H1 (cell line): ENCODE measurements around the gene MDM1. TPM values are rescaled to one million over a fixed set of nuclear protein-coding genes. Genes with fewer than 3 reads are reported as not detected.

Experiments
- CTCF ChIA-PET: fragments of 300-600 bp; sonication (Branson Sonifier 250); formaldehyde crosslinking; loops from one replicate; lab custom pipeline; 2021; ENCODE audit not compliant: partially characterized antibody; lab: Charles Lee
- POLR2A ChIA-PET: fragments of 300-600 bp; sonication (Branson Sonifier 250); formaldehyde crosslinking; loops from one replicate; lab custom pipeline; 2021; ENCODE audit warnings: inconsistent platforms; ENCODE audit not compliant: partially characterized antibody; lab: Charles Lee
- DNase-seq, 2 experiments: peaks; one replicate each; pipeline versions ENCODE4 v3.0.0 to v3.0.0-alpha.2; 2010 to 2022; ENCODE audit warnings: low spot score in 2 of 2, low read depth in 1 of 2, mixed read lengths in 1 of 2
- FAIRE-seq: peaks from 2 replicates; lab custom pipeline; 2011; peaks lifted over from hg19 to GRCh38; lab: Jason Lieb, UNC
- H2AFZ ChIP-seq: 2 replicates; pipeline ENCODE4 v1.8.1; 2012; ENCODE audit warnings: low read length, inconsistent platforms
- H2AK5ac ChIP-seq: 2 replicates; pipeline ENCODE4 v1.6.1; 2013; ENCODE audit warnings: low read depth, low read length
- H2BK120ac ChIP-seq: replicated peaks from 2 replicates; pipeline ENCODE3; 2013; ENCODE audit warnings: low read depth, low read length, inconsistent platforms
- H2BK12ac ChIP-seq: 2 replicates; pipeline ENCODE4 v1.6.1; 2013; ENCODE audit warnings: low read depth, low read length
- H2BK15ac ChIP-seq: 2 replicates; pipeline ENCODE4 v1.6.1; 2013; ENCODE audit warnings: low read length
- H2BK20ac ChIP-seq: 2 replicates; pipeline ENCODE4 v1.6.1; 2013; ENCODE audit warnings: low read length
- H2BK5ac ChIP-seq: 2 replicates; pipeline ENCODE4 v1.6.1; 2013; ENCODE audit warnings: low read depth, low read length
- H3K14ac ChIP-seq: 2 replicates; pipeline ENCODE4 v1.6.1; 2013; ENCODE audit warnings: inconsistent platforms; ENCODE audit not compliant: insufficient read length
- H3K18ac ChIP-seq: 2 replicates; pipeline ENCODE4 v1.6.1; 2013; ENCODE audit warnings: low read length; ENCODE audit errors: extremely low read depth
- H3K23ac ChIP-seq: 2 replicates; pipeline ENCODE4 v1.6.1; 2013; ENCODE audit warnings: inconsistent platforms; ENCODE audit not compliant: insufficient read length
- H3K23me2 ChIP-seq: 2 replicates; pipeline ENCODE4 v1.6.1; 2013; ENCODE audit warnings: low read depth, low read length
- H3K27ac ChIP-seq: 2 replicates; pipeline ENCODE4 v1.6.1; 2011; ENCODE audit warnings: low read depth, low read length, inconsistent platforms
- H3K27me3 ChIP-seq, 4 experiments: replicated peaks in 1 of 4; 1 replicate in 1 of 4; 2 replicates in 3 of 4; pipeline versions ENCODE4 v1.6.1 to v1.8.1; 2011 to 2013; ENCODE audit warnings: low read length in 3 of 4, mild to moderate bottlenecking in 3 of 4, inconsistent platforms in 2 of 4, mixed read lengths in 2 of 4, moderate library complexity in 1 of 4; ENCODE audit not compliant: control insufficient read depth in 3 of 4, insufficient read depth in 3 of 4; ENCODE audit errors: extremely low read depth in 1 of 4
- H3K36me3 ChIP-seq, 4 experiments: 2 replicates each; pipeline versions ENCODE4 v1.6.1 to v1.8.1; 2011 to 2013; ENCODE audit warnings: mild to moderate bottlenecking in 4 of 4, low read length in 3 of 4, moderate library complexity in 2 of 4, control low read depth in 1 of 4, inconsistent platforms in 1 of 4; ENCODE audit not compliant: insufficient read depth in 4 of 4, control insufficient read depth in 2 of 4
- H3K4ac ChIP-seq: replicated peaks from 2 replicates; pipeline ENCODE3; 2013; ENCODE audit warnings: low read length, low read depth, mixed read lengths, inconsistent platforms; ENCODE audit not compliant: insufficient read length
- H3K4me1 ChIP-seq, 4 experiments: replicated peaks in 1 of 4; 1 replicate in 1 of 4; 2 replicates in 3 of 4; pipeline versions ENCODE4 v1.6.1 to v1.8.1; 2011 to 2013; ENCODE audit warnings: low read length in 3 of 4, inconsistent platforms in 2 of 4, mixed read lengths in 1 of 4; ENCODE audit not compliant: insufficient read depth in 4 of 4, control insufficient read depth in 3 of 4
- H3K4me2 ChIP-seq, 2 experiments: 2 replicates each; pipeline versions ENCODE4 v1.6.1 to v1.8.1; 2011 to 2013; ENCODE audit warnings: low read depth in 2 of 2, low read length in 2 of 2, control low read depth in 1 of 2, inconsistent platforms in 1 of 2, mild to moderate bottlenecking in 1 of 2; ENCODE audit not compliant: insufficient read depth in 1 of 2
- H3K4me3 ChIP-seq, 4 experiments: fragments of 200-600, 300-600 bp in 1 of 4; sonication (generic), shearing (Covaris generic), sonication (Bioruptor Twin) in 1 of 4; 2 replicates each; pipeline versions ENCODE4 v1.5.1 to v1.8.1; 2011 to 2016; ENCODE audit warnings: low read length in 4 of 4, low read depth in 3 of 4, control low read depth in 2 of 4, inconsistent platforms in 2 of 4, mild to moderate bottlenecking in 2 of 4, mixed read lengths in 1 of 4, moderate library complexity in 1 of 4; ENCODE audit not compliant: insufficient read depth in 2 of 4; ENCODE audit errors: extremely low read depth in 1 of 4
- H3K56ac ChIP-seq: replicated peaks from 2 replicates; pipeline ENCODE3; 2013; ENCODE audit warnings: low read depth, mild to moderate bottlenecking, mixed read lengths, low read length, inconsistent platforms; ENCODE audit not compliant: insufficient read length
- H3K79me1 ChIP-seq: 2 replicates; pipeline ENCODE4 v1.6.1; 2013; ENCODE audit warnings: low read depth, low read length, control low read depth
- H3K79me2 ChIP-seq, 2 experiments: 2 replicates each; pipeline versions ENCODE4 v1.6.1 to v1.8.1; 2012 to 2013; ENCODE audit warnings: low read length in 2 of 2, mild to moderate bottlenecking in 2 of 2, inconsistent platforms in 1 of 2; ENCODE audit not compliant: insufficient read depth in 2 of 2, control insufficient read depth in 1 of 2
- H3K9ac ChIP-seq, 4 experiments: replicated peaks in 1 of 4; 1 replicate in 1 of 4; 2 replicates in 3 of 4; pipeline versions ENCODE4 v1.6.1 to v1.8.1; 2011 to 2013; ENCODE audit warnings: low read depth in 3 of 4, low read length in 3 of 4, control low read depth in 2 of 4, mild to moderate bottlenecking in 2 of 4, moderate library complexity in 2 of 4, inconsistent platforms in 1 of 4; ENCODE audit errors: extremely low read depth in 1 of 4
- H3K9me3 ChIP-seq, 2 experiments: 2 replicates each; pipeline versions ENCODE4 v1.6.1 to v1.8.1; 2012 to 2013; ENCODE audit warnings: mild to moderate bottlenecking in 2 of 2, moderate library complexity in 2 of 2, control low read depth in 1 of 2, inconsistent platforms in 1 of 2, low read depth in 1 of 2, low read length in 1 of 2, mixed read lengths in 1 of 2; ENCODE audit not compliant: insufficient read depth in 2 of 2
- H4K20me1 ChIP-seq, 2 experiments: replicated peaks in 1 of 2; 2 replicates each; pipeline versions ENCODE3 to v1.8.1; 2011 to 2013; ENCODE audit warnings: inconsistent platforms in 2 of 2, low read length in 2 of 2, mild to moderate bottlenecking in 1 of 2; ENCODE audit not compliant: insufficient read depth in 2 of 2, control insufficient read depth in 1 of 2
- H4K5ac ChIP-seq: 2 replicates; pipeline ENCODE4 v1.6.1; 2013; ENCODE audit warnings: low read length, low read depth, mixed read lengths, inconsistent platforms; ENCODE audit not compliant: insufficient read length
- H4K8ac ChIP-seq: 2 replicates; pipeline ENCODE4 v1.8.0; 2013; ENCODE audit warnings: mild to moderate bottlenecking, moderate library complexity, low read length, inconsistent platforms; ENCODE audit not compliant: insufficient read depth; ENCODE audit errors: extremely low read depth
- H4K91ac ChIP-seq: replicated peaks from 2 replicates; pipeline ENCODE3; 2013; ENCODE audit warnings: low read length, mixed read lengths, inconsistent platforms; ENCODE audit not compliant: insufficient read length
- POLR2A ChIP-seq, 2 experiments: IDR thresholded peaks; 1 replicate in 1 of 2; 2 replicates in 1 of 2; pipeline ENCODE4 v1.6.1; 2011; ENCODE audit warnings: low read depth in 2 of 2, low read length in 2 of 2, mild to moderate bottlenecking in 2 of 2; ENCODE audit errors: control extremely low read depth in 1 of 2
- RNF2 ChIP-seq: fragments of 200-900, 300-1000 bp; sonication (generic); IDR thresholded peaks from 2 replicates; pipeline ENCODE4 v1.7.1; 2016; ENCODE audit warnings: borderline replicate concordance, low read depth, mild to moderate bottlenecking, antibody characterized with exemption, low read length; ENCODE audit not compliant: poor library complexity, severe bottlenecking; ENCODE audit errors: missing control alignments
- SIN3A ChIP-seq, 2 experiments: IDR thresholded peaks in 1 of 2; conservative IDR thresholded peaks in 1 of 2; 2 replicates each; pipeline ENCODE4 v1.6.1; 2011 to 2012; ENCODE audit warnings: low read length in 2 of 2, improper control_type of control experiment in 1 of 2, low read depth in 1 of 2, mild to moderate bottlenecking in 1 of 2
- SP4 ChIP-seq: IDR thresholded peaks from 2 replicates; pipeline ENCODE4 v1.6.1; 2012; ENCODE audit warnings: low read length, inconsistent platforms
- WGBS, 2 experiments: shearing (Covaris generic) in 1 of 2; methylation state at CpG; one replicate each; pipeline versions ENCODE4 v1.1.6 to v1.1.7; 2013 to 2015; ENCODE audit warnings: low lambda C conversion rate in 2 of 2, mixed read lengths in 2 of 2, inconsistent platforms in 1 of 2, low coverage in 1 of 2, missing lambda C conversion rate in 1 of 2; ENCODE audit not compliant: insufficient replicate concordance in 2 of 2, insufficient coverage in 1 of 2, insufficient read length in 1 of 2; ENCODE audit errors: extremely low coverage in 1 of 2, missing lambda C conversion rate in 1 of 2; 5-methylcytosine and 5-hydroxymethylcytosine counted together
- polyA plus RNA-seq, 7 experiments: library from polyadenylated mRNA; depleted of rRNA in 3 of 7; stranded (reverse) in 5 of 7; unstranded in 2 of 7; fragments of >200 nt in 5 of 7; fragments of 200-250 nt in 2 of 7; gene quantifications; 1 replicate in 5 of 7; 2 replicates in 1 of 7; 4 replicates in 1 of 7; pipeline versions ENCODE4 v1.2.1 to v1.2.3, GENCODE V29; 2011 to 2013; ENCODE audit warnings: missing spikeins in 2 of 7, mixed read lengths in 2 of 7
- total RNA-seq: library from RNA; stranded (reverse); fragmentation: NEBNext Ultra II Directional; extraction: Animal tissue kit (Norgen Biotek cat#: 25700); gene quantifications from 2 replicates; pipeline ENCODE4 v1.2.1, GENCODE V29; 2021
- TF ChIP-seq, protein P1 (sequence below): IDR thresholded peaks from 2 replicates; pipeline ENCODE4 v1.6.1; 2011; ENCODE audit warnings: low read depth, mild to moderate bottlenecking, low read length; ENCODE audit not compliant: insufficient read depth
- TF ChIP-seq, protein P2 (sequence below): IDR thresholded peaks from 2 replicates; pipeline ENCODE4 v1.6.1; 2012; ENCODE audit warnings: inconsistent platforms
- TF ChIP-seq, protein P3 (sequence below): IDR thresholded peaks from 2 replicates; pipeline ENCODE4 v1.6.1; 2012; ENCODE audit warnings: inconsistent platforms

The MDM1 gene
- total and polyA plus RNA-seq, 2 of the 8 experiments (the other 6 are each of a cell fraction or from before 2014, with no cell fraction given) = 3.1 to 10.7 TPM

DNA sequence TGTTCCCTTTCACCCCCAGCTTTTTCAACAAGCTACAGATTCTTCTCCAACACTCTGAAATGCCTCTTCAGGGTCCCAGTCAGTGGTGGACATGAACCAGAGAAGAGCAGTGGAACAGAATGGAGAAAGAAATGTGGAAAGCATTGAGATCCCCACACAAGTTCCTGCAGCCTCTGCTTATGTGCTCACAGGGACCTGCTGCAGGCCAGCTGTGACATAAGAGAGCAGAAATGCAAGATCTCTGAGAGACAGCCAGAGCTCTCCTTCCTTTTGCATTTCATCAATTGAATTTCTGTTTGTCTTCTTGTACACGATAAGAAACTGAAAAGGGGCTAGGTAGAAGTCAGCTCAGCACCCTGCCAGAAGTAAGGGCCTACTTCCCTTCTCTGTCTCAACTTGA lies 6.2 kb downstream of the MDM1 start:
- Histone ChIP-seq H3K18ac (no peak overlapping the region), H3K27me3 (no peaks in the 10 kb centered on the region), H3K27ac (no peak overlapping the region), H3K9me3 (no peaks in the 10 kb centered on the region; a peak in 1 of 4 replicates), H3K14ac (no peak overlapping the region), H3K4ac (no peak overlapping the region), H3K4me2 (no peak overlapping the region), H2BK5ac (no peak overlapping the region), H4K20me1 (no peaks in the 10 kb centered on the region), H3K23ac (no peak overlapping the region), H3K56ac (no peak overlapping the region), H3K79me2 (0 out of 4 replicates have a peak, but pooled peaks cover 0 to 2% of the 10 kb centered on the region in 2 experiments), H2BK120ac (no peak overlapping the region), H3K23me2 (no peaks in the 10 kb centered on the region), H2BK15ac (no peak overlapping the region), H4K5ac (no peak overlapping the region), H2BK20ac (no peak overlapping the region), H2AFZ (no peak overlapping the region), H3K4me1 (peaks cover 0 to 2% (median 0%) of the 10 kb centered on the region in 4 experiments; a peak in 2 of 7 replicates), H4K91ac (no peak overlapping the region), H4K8ac (no peak overlapping the region), H3K4me3 (no peak overlapping the region), H3K9ac (no peak overlapping the region), H2BK12ac (no peak overlapping the region), H2AK5ac (no peak overlapping the region), H3K79me1 (no peaks in the 10 kb centered on the region), H3K36me3 (peaks cover 0 to 7% (median 1%) of the 10 kb centered on the region in 4 experiments; a peak in 3 of 8 replicates)
- WGBS, 2 experiments = 81% methylated on average over 1 of the region's 1 CpG; no CpG with 5 or more reads in 1 of the 2 experiments
- no peak for FAIRE-seq
- no peak for DNase-seq
- ChIA-PET CTCF (interaction anchor here (0.6 to 2.2 kb wide), 3 partner anchors 9 to 172 kb away, joined by 3 to 6 read pairs (median 3); no protein-coding TSS in a partner anchor), POLR2A (no interaction called here)
- TF ChIP-seq, protein P1, sequence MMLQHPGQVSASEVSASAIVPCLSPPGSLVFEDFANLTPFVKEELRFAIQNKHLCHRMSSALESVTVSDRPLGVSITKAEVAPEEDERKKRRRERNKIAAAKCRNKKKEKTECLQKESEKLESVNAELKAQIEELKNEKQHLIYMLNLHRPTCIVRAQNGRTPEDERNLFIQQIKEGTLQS = no peak
- TF ChIP-seq SP4 (no peak), RNF2 (no peak), SIN3A (conservative IDR thresholded peaks at IDR 0.05 in 1 of 2, IDR thresholded peaks at IDR 0.05 in 1 of 2; ENCODE audit: low read depth in 1 of 2, low read length in 2 of 2) (no peak), POLR2A (IDR thresholded peaks at IDR 0.05; ENCODE audit: control extremely low read depth in 1 of 2, low read depth in 2 of 2, low read length in 2 of 2) (no peak)
- TF ChIP-seq, protein P2, sequence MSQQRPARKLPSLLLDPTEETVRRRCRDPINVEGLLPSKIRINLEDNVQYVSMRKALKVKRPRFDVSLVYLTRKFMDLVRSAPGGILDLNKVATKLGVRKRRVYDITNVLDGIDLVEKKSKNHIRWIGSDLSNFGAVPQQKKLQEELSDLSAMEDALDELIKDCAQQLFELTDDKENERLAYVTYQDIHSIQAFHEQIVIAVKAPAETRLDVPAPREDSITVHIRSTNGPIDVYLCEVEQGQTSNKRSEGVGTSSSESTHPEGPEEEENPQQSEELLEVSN = no peak
- TF ChIP-seq, protein P3, sequence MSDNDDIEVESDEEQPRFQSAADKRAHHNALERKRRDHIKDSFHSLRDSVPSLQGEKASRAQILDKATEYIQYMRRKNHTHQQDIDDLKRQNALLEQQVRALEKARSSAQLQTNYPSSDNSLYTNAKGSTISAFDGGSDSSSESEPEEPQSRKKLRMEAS = no peak
